ENCODE results near the gene PRDM15. TPM values are rescaled to one million over a fixed set of nuclear protein-coding genes. Genes with fewer than 3 reads are reported as not detected.

The PRDM15 gene
- polyA plus RNA-seq, 3 donors from 2014 or later: 1.3 to 3.5 TPM; not detected in 1

GRCh38 chr21:41920476-41920875 lies 41.3 kb upstream of the PRDM15 start:
- Mint-ChIP-seq H3K4me1 (peaks cover 14 to 24% of the 10 kb centered on the region in 2 donors), H3K4me3 (no peak overlapping the region), H3K9me3 (no peaks in the 10 kb centered on the region), H3K36me3 (peaks cover 18 to 40% (median 19%) of the 10 kb centered on the region in 3 donors), H3K27ac (no peak overlapping the region), H3K27me3 (ENCODE audit: low read depth in 3 of 3) (peaks cover 0 to 2% (median 0%) of the 10 kb centered on the region in 3 donors)
- DNase-seq: no peak

- Mint-ChIP-seq H3K9me3 (no peaks in the 10 kb centered on the region), H3K27me3 (ENCODE audit: low read depth in 3 of 3) (peaks cover 0 to 2% (median 0%) of the 10 kb centered on the region in 3 donors), H3K36me3 (peaks cover 18 to 44% (median 19%) of the 10 kb centered on the region in 3 donors), H3K27ac (no peak overlapping the region), H3K4me3 (no peak overlapping the region), H3K4me1 (peaks cover 10 to 18% of the 10 kb centered on the region in 2 donors)
- DNase-seq: no peak
Measured at GRCh38 chr21:41919666-41920398, 40.7 kb upstream of the PRDM15 start.

GRCh38 chr21:41918561-41919358 lies 39.6 kb upstream of the PRDM15 start:
- Mint-ChIP-seq H3K27ac (no peak overlapping the region), H3K27me3 (ENCODE audit: low read depth in 3 of 3) (no peaks in the 10 kb centered on the region), H3K36me3 (peaks cover 18 to 46% (median 19%) of the 10 kb centered on the region in 3 donors), H3K4me1 (peaks cover 4 to 7% of the 10 kb centered on the region in 2 donors), H3K9me3 (no peaks in the 10 kb centered on the region), H3K4me3 (no peak overlapping the region)
- DNase-seq: no peak

DNA sequence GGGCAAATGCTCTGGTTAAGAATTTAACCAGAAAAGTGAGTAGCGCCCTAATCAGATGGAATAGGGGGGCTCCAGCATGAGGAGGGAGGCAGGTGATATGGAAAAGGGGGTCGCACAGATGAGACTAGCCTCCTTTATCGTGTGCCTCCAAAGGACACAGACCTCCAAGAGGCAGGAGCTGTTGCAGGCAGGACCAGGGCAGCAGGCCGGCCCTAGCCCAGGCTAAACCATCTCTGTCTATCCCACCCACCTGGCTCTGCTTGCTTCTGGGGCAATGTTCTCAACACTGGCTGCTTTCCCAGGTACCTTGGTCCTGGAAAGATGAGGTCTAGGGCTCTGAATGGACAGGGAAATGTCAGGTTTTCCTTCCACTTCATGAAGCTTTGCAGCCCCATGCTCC lies 38.4 kb upstream of the PRDM15 start:
- DNase-seq: no peak
- no peak overlapping the region for H3K4me3 Mint-ChIP-seq
- H3K27me3 Mint-ChIP-seq (ENCODE audit: low read depth in 3 of 3): no peaks in the 10 kb centered on the region
- no peaks in the 10 kb centered on the region for H3K9me3 Mint-ChIP-seq
- no peaks in the 10 kb centered on the region for H3K4me1 Mint-ChIP-seq
- peaks cover 18 to 48% (median 19%) of the 10 kb centered on the region in 3 donors for H3K36me3 Mint-ChIP-seq
- H3K27ac Mint-ChIP-seq: no peak overlapping the region

GRCh38 chr21:41916888-41917433 lies 37.8 kb upstream of the PRDM15 start:
- H3K4me1 Mint-ChIP-seq: no peaks in the 10 kb centered on the region
- H3K27me3 Mint-ChIP-seq (ENCODE audit: low read depth in 3 of 3): no peaks in the 10 kb centered on the region

DNA sequence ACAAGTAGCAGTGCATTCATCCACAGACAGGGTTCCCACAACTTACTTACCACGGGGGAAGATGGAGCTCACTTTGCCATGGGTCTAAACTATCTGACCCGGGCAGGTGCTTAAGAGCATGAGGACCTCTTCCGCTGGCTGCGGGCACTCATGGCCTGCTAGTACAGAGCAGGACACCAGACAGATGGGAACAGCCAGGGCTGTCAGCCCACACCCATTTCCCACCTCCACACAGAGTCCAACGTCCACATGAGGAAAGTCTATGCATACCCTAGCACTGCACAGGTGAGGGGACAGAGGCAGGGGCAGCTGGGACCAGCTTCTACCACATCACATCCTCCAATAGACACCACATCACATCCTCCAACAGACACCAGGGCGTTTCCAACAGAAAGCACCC lies 35.8 kb upstream of the PRDM15 start:
- Mint-ChIP-seq H3K4me3 (no peak overlapping the region), H3K36me3 (peaks cover 25 to 53% (median 36%) of the 10 kb centered on the region in 3 donors), H3K4me1 (no peaks in the 10 kb centered on the region), H3K27ac (no peak overlapping the region), H3K27me3 (ENCODE audit: low read depth in 3 of 3) (no peaks in the 10 kb centered on the region), H3K9me3 (no peaks in the 10 kb centered on the region)
- no peak for DNase-seq

More at GRCh38 chr21:41916888-41917433, 37.8 kb upstream of the PRDM15 start:
- no peak for DNase-seq
- H3K36me3 Mint-ChIP-seq: peaks cover 20 to 50% (median 22%) of the 10 kb centered on the region in 3 donors
- no peak overlapping the region for H3K4me3 Mint-ChIP-seq
- H3K9me3 Mint-ChIP-seq: no peaks in the 10 kb centered on the region
- no peak overlapping the region for H3K27ac Mint-ChIP-seq

- no peaks in the 10 kb centered on the region for H3K9me3 Mint-ChIP-seq
- no peaks in the 10 kb centered on the region for H3K4me1 Mint-ChIP-seq
- H3K27ac Mint-ChIP-seq: no peak overlapping the region
- DNase-seq: no peak
- H3K27me3 Mint-ChIP-seq (ENCODE audit: low read depth in 3 of 3): no peaks in the 10 kb centered on the region
- H3K36me3 Mint-ChIP-seq: peaks cover 25 to 60% (median 40%) of the 10 kb centered on the region in 3 donors
- no peak overlapping the region for H3K4me3 Mint-ChIP-seq
Measured at GRCh38 chr21:41914358-41914757, 35.2 kb upstream of the PRDM15 start.

DNA sequence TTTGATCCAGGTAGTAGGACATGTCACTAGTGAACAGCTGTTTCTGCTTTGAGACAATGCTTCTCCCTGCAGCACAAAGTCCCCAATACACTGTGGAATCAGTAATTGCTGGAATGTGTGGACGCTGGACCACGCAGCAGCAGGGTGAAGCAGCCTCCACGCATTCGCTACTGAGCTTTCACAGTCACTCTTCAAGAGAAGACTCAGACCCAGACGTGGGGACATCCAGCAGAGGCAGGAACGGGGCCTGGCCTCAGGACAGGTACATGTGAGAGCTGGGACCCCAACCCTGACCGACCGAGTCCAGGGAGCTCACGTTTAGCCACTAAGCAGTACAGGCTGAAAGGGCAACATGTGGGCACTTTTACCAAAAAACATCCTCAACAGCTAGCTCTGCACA lies 34.1 kb upstream of the PRDM15 start:
- H3K4me1 Mint-ChIP-seq: no peaks in the 10 kb centered on the region
- no peaks in the 10 kb centered on the region for H3K27me3 Mint-ChIP-seq (ENCODE audit: low read depth in 3 of 3)
- no peaks in the 10 kb centered on the region for H3K9me3 Mint-ChIP-seq
- H3K4me3 Mint-ChIP-seq: no peak overlapping the region
- no peak overlapping the region for H3K27ac Mint-ChIP-seq
- peaks cover 22 to 65% (median 43%) of the 10 kb centered on the region in 3 donors for H3K36me3 Mint-ChIP-seq
- no peak for DNase-seq

GRCh38 chr21:41908829-41909228 lies 29.7 kb upstream of the PRDM15 start:
- no peak for DNase-seq
- H3K4me3 Mint-ChIP-seq: no peak overlapping the region
- H3K36me3 Mint-ChIP-seq: peaks cover 15 to 65% (median 42%) of the 10 kb centered on the region in 3 donors
- peaks cover 0 to 5% of the 10 kb centered on the region in 2 donors for H3K4me1 Mint-ChIP-seq
- peaks cover 0 to 5% (median 0%) of the 10 kb centered on the region in 3 donors for H3K27me3 Mint-ChIP-seq (ENCODE audit: low read depth in 3 of 3)
- H3K9me3 Mint-ChIP-seq: no peaks in the 10 kb centered on the region
- H3K27ac Mint-ChIP-seq: no peak overlapping the region

DNA sequence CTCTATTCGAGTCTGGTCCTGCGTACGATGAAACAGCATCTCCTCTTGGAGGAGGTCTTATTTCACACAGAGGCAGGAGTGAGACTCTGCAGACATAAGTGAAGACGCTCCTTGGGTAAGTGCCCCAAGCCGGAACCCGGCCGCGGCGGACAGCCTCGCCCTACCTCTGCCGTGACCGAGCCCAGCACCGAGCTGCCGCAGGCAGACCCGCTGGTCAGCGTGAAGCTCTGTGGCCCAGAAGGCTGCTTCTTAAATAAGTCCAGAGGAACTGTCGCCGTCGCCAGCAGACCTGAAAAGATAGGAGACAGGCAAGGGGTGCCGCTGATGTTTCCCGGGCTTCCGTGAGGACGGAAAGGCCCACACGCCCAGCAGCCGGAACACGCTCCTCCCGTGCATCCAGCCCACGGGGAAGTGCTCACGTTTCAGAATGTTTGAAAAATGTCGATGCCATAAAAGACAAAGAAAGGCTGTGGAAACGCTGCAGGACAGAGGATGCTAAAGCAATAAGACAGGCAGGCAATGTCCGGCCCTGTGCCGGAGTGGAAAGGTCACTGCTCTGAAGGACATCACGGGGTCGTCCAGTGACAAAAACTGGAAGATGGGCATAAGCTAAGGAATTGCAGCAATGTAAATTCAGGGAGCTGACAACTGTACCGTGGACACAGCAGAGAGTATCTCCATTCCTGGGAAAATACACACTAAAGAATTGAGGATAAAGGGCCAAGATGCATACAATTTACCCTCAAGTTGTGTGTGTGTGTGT lies 28.5 kb upstream of the PRDM15 start:
- H3K27ac Mint-ChIP-seq: no peak overlapping the region
- H3K4me1 Mint-ChIP-seq: peaks cover 0 to 13% of the 10 kb centered on the region in 2 donors
- no peaks in the 10 kb centered on the region for H3K9me3 Mint-ChIP-seq
- H3K27me3 Mint-ChIP-seq (ENCODE audit: low read depth in 3 of 3): peaks cover 0 to 5% (median 0%) of the 10 kb centered on the region in 3 donors
- H3K4me3 Mint-ChIP-seq: no peak overlapping the region
- DNase-seq: no peak
- H3K36me3 Mint-ChIP-seq: peaks cover 15 to 59% (median 42%) of the 10 kb centered on the region in 3 donors

DNA sequence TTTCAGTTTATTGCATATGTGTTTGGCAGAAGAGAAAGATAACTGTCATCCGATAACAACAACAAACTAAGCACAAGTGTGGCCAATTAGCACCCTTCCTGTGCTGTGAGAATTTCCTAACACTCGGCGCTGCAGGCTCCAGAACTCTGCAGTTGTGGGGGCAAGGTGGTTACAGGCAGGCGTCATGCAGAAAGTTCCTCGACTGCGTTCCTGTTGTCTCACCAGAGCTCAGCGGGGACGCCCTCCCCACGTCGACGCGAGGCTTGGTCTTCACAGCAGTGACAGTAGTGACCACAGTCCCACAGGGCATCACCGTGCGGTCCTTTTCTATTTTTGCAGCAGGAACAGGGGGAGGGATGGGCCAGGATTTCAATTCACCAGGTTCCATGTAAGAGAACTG lies 27.6 kb upstream of the PRDM15 start:
- Mint-ChIP-seq H3K4me3 (peak overlapping the region in 1 of 5 donors; percentile 11), H3K27ac (no peak overlapping the region), H3K27me3 (ENCODE audit: low read depth in 3 of 3) (peaks cover 0 to 5% (median 0%) of the 10 kb centered on the region in 3 donors), H3K36me3 (peaks cover 11 to 60% (median 45%) of the 10 kb centered on the region in 3 donors), H3K4me1 (peaks cover 0 to 13% of the 10 kb centered on the region in 2 donors), H3K9me3 (no peaks in the 10 kb centered on the region)
- DNase-seq: peak in 1 of 3 donors; percentile 14

- DNase-seq: no peak
- Mint-ChIP-seq H3K4me3 (peak overlapping the region in 1 of 5 donors; percentile 61), H3K4me1 (peaks cover 7 to 34% of the 10 kb centered on the region in 2 donors), H3K27me3 (ENCODE audit: low read depth in 3 of 3) (peaks cover 0 to 5% (median 0%) of the 10 kb centered on the region in 3 donors), H3K36me3 (peaks cover 8 to 47% (median 26%) of the 10 kb centered on the region in 3 donors), H3K27ac (peak overlapping the region in 2 of 6 donors; percentile 27 to 49), H3K9me3 (no peaks in the 10 kb centered on the region)
Measured at GRCh38 chr21:41903559-41904351, 24.6 kb upstream of the PRDM15 start.
